GM21390 (cell line): ENCODE measurements around the gene KEAP1.

Source experiments
- ATAC-seq: cut with Tn5 transposase; IDR thresholded peaks from one replicate; pipeline ENCODE4 v1.9.1; 2021; ENCODE audit not compliant: unreplicated experiment

The KEAP1 gene

GRCh38 chr19:10525636-10526035 lies 22.5 kb upstream of the KEAP1 start:
- no peak for ATAC-seq

GRCh38 chr19:10523135-10523636 lies 20.0 kb upstream of the KEAP1 start:
- no peak for ATAC-seq

GRCh38 chr19:10521461-10522171 lies 18.5 kb upstream of the KEAP1 start:
- no peak for ATAC-seq

GRCh38 chr19:10520652-10521318 lies 17.6 kb upstream of the KEAP1 start:
- no peak for ATAC-seq

GRCh38 chr19:10519421-10519820 lies 16.3 kb upstream of the KEAP1 start:
- ATAC-seq: no peak

GRCh38 chr19:10518444-10519361 lies 15.5 kb upstream of the KEAP1 start:
- ATAC-seq: no peak

GRCh38 chr19:10517760-10518443 lies 14.7 kb upstream of the KEAP1 start:
- ATAC-seq: no peak

- ATAC-seq: no peak
Measured at GRCh38 chr19:10517361-10517759, 14.2 kb upstream of the KEAP1 start, which contains the start of gene S1PR5. Gene S1PR5 (minus strand): TSS chr19:10517447. CDS start chr19:10515011, 2,436 bp downstream.

- no peak for ATAC-seq
Measured at GRCh38 chr19:10516671-10517286, 13.6 kb upstream of the KEAP1 start.

GRCh38 chr19:10516064-10516385 lies 12.9 kb upstream of the KEAP1 start:
- no peak for ATAC-seq

- ATAC-seq: no peak
Measured at GRCh38 chr19:10514211-10515145, 11.3 kb upstream of the KEAP1 start.

GRCh38 chr19:10513223-10513622 lies 10.1 kb upstream of the KEAP1 start:
- ATAC-seq: no peak

- no peak for ATAC-seq
Measured at GRCh38 chr19:10510301-10510802, 7.2 kb upstream of the KEAP1 start.

- ATAC-seq: no peak
Measured at GRCh38 chr19:10508707-10509106, 5.6 kb upstream of the KEAP1 start.

GRCh38 chr19:10508036-10508435 lies 4.9 kb upstream of the KEAP1 start:
- no peak for ATAC-seq

- ATAC-seq: no peak
Measured at GRCh38 chr19:10505583-10506229, 2.5 kb upstream of the KEAP1 start.

- ATAC-seq: peak; percentile 79
Measured at GRCh38 chr19:10502524-10503001, 593 bp downstream of the KEAP1 start.

- ATAC-seq: peak; percentile 33
Measured at GRCh38 chr19:10501971-10502523, 1.1 kb downstream of the KEAP1 start.
